Lung microvascular endothelial cell (primary cell): ENCODE measurements around the gene RCBTB1. TPM values are rescaled to one million over a fixed set of nuclear protein-coding genes. Genes with fewer than 3 reads are reported as not detected.

Experiments used
- DNase-seq, 2 donors: peaks; one replicate each; pipeline versions ENCODE4 v3.0.0 to v3.0.0-alpha.2; 2010; ENCODE audit warnings: low read depth in 2 of 2
- total RNA-seq: library from RNA; depleted of rRNA; stranded (reverse); fragments of >200 nt; gene quantifications from 2 replicates; pipeline ENCODE4 v1.2.1, GENCODE V29; 2014

Gene RCBTB1
- total RNA-seq, 1 donor from 2014 or later, result 24.4 TPM

DNA sequence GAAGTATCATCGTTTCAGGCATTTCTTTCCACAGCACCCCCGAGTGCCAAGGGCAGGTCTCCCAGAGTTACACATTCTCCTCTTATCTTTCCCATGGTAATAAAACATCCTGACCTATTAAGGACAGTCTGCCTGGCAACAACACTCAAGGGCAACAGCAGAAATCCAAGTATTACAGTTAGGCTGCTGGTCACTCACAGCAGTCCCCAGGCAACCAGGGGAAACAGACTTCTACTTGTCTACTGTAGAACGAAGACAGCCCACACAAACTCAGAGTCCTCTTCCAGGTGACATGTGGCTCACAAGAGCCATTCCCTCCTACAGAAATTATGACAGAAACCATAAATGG lies 24.3 kb downstream of the RCBTB1 start:
- no peak for DNase-seq

DNA sequence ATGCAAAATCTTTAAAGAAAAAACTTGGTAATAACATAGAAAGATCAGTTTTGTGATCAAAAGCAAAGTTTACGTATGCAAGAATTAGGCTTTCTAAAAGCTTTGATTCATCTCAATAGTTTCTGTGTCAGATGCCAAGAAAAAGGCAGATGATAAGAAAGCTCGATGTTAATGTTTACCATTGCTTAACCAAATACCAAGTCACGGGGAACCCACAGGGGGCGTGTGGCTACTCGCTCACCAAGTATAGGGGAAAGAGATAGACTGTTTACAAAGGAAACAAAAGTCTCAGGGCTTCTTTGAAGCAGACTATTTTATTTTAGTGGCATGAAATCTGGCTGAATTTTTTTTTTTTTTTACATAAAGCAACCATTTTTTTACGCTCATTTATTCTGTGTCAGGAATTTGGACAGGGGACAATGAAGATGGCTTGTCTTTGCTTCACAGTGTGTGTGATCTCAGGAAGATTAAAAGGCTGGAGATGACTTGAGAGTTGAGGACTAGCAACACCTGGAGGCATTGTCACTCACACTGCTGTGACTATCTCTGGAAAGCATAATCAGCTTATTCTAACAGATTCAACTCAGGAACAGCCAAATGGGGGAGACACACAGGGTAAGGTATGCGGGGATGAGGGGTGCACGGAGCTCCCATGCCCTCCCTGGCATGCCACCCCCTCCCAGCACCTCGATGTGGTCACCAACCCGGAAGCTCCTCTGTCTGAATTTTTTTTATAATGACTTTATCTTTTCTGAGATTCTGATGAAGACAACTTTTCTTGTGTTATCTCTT lies 24.9 kb downstream of the RCBTB1 start:
- peak in 1 of 2 donors; percentile 18 for DNase-seq

DNA sequence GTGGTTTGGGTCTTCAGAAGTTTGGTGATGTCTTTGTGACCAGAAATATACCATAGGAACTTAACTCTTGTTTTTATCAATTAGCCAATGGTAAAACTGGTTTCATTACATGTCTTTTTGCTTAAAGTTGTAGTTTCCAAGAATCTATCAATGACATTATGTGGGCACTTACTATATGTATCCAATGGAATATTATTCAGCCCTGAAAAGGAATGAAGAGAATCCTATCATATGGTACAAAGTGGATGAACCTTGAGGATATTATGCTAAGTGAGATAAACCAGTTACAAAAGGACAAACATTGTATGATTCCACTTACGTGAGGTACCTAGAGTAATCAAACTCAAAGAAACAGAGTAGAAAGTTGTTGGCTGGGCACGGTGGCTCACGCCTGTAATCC lies 26.4 kb downstream of the RCBTB1 start:
- no peak for DNase-seq

DNA sequence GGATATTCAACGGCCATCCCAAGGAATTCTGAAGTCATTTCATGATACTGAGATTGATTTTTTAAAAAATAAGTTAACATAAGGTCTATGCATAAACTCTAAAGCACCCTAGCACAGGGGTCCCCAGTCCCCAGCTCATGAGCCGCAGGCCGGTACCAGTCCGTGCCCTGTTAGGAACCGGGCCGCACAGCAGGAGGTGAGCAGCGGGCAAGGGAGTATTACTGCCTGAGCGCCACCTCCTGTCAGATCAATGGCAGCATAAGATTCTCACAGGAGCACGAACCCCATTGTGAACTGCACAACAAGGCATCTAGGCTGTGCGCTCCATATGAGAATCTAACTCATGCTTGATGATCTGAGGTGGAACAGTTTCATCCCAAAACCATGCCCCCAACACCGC lies 31.0 kb downstream of the RCBTB1 start:
- DNase-seq, result no peak

DNA sequence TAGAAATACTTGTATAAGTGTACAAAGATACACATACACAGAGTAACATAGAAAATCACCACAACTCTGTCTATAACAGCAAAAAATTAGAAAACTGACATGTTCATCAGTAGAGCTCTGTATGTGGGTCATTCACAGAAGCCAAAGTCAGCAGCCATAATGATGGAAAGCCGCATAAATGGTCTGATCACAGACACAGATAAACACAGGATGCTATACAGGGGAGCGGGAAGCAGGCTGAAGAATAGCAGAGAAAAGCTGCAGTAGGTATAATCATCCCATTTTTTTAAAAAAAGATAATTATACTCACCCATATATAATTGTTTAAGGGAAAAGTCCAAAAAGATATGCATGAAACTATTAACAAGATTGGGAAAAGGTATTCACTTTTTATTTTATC lies 31.5 kb downstream of the RCBTB1 start:
- no peak for DNase-seq

DNA sequence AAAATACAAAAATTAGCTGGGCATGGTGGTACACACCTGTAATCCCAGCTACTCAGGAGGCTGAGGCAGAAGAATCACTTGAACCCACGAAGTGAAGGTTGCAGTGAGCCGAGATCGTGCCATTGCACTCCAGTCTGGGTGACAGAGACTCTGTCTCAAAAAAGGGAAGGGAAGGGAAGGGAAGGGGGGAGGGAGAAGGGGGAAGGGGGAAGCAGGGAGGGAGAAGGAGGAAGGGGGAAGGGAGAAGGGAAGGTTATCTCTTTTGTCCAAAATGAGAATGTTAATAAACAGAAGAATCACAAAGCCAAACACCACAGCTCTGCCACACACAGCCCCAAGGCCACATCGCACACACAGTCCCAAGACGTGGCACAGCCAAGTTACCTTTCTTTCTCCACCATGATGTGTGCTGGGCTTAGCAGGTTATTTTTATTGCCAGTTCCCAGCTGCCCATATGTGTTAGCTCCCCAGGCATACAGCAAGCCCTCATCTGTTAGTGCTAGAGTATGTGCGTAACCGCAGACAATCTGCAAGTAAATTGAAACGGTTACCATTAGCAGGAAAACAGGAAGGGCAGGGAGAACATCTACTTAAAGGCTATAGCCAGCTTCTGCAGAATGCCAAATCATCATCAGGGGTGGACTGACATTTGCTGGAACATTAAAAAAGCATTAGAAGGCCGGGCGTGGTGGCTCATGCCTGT lies 34.3 kb downstream of the RCBTB1 start:
- DNase-seq, result no peak

DNA sequence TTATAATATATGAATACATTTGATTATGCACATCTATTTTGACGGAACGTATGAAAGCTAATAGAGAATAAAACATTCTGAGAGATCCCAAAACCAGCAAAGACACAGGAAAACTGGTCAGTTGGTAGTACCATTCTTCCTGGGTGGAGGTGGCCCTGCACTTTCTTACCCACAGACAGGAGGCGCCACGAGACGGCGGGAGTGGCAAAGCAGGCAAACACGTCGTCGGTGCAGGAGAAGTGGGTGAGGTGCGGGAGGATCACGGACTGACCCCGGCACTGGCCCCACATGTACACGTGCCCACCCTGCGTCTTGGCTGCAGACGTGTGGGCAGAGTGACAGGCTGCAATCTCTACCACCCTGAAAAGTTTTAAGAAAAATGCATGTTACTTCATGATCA lies 36.1 kb downstream of the RCBTB1 start:
- DNase-seq, result no peak

DNA sequence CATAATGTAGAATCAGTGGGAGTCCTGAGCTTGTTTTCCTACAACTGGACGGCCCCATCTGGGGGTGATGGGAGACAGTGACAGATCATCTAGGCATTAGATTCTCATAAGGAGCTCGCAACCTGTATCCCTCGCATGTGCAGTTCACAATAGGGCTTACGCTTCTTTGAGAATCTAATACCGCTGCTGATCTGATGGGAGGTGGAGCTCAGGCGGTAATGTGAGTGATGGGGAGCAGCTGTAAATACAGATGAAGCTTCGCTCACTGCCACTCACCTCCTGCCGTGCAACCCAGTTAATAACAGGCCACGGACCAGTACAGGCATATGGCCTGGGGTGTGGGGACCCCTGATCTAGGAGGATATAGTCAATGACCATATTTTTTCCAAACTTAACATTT lies 38.8 kb downstream of the RCBTB1 start:
- no peak for DNase-seq

DNA sequence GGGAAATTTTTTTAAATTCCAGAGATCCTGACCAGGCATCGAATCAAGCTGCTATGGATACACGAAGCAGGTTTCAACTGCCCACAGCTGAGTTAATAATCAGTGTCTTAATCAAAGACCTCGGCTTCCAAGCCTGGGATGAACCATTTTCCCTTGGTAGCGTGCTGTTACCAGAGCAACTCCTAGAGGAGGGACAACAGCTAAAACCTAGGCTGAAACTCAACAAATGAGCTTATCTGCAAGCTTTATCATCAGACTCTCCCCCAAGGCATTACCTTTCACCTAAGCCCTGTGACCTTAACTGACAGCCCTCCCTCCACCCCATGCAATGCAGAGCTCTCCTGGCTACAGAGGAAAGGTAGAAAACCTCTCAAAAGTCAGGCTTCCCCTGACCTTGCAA lies 39.7 kb downstream of the RCBTB1 start:
- DNase-seq, result no peak

DNA sequence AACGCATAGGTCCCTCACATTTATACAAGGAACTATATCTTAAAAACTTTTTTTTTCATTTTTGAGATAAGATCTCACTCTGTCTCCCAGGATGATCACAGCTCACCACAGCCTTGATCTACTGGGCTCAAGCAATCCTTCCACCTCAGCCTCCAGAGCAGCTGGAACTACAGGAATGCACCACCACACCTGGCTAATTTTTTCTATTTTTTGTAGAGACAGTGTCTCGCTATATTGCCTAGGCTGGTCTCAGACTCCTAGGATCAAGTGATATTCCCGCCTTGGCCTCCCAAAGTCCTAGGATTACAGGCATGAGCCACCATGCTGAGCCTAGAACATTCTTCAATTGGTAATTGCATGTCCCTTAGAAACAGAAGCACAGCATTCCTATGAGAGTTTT lies 41.7 kb downstream of the RCBTB1 start:
- no peak for DNase-seq

DNA sequence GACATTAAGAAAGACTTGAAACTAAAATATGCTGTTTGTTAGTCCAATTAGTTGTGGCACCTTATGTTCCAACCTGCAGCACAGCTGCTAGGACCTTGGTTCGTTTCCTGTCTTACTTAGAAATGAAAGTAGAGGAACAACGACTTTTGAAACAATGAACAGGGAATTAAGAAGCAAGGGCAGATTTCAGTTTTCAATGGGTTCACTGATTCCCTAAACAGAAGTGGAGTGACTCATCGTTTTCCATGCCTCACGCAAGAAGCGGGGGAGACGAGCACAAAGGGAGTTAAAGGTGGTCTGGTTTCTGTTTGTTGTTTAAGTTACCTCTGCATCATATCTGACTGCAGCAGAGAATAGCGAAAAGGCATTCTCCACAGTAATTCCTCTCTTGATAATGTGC lies 44.8 kb downstream of the RCBTB1 start:
- DNase-seq, result peak; percentile 67 to 86

DNA sequence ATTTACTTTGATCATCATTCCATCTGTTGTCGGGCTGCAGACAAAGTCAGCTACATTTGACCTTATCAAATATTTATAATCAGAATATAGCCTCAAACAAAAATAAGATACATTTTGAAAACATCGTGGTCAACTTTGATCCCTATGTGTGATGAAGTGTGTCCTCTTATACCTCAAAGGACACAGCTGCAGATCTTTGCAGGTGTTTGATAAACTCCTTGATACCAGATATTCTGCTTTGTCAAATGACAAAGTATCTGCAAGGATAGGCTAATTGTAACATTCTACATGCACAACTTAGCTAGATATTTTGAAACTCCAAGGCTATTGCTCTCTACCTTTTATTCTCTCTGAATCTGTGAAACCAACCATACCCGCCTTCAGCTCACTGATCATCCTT lies 45.6 kb downstream of the RCBTB1 start:
- no peak for DNase-seq

DNA sequence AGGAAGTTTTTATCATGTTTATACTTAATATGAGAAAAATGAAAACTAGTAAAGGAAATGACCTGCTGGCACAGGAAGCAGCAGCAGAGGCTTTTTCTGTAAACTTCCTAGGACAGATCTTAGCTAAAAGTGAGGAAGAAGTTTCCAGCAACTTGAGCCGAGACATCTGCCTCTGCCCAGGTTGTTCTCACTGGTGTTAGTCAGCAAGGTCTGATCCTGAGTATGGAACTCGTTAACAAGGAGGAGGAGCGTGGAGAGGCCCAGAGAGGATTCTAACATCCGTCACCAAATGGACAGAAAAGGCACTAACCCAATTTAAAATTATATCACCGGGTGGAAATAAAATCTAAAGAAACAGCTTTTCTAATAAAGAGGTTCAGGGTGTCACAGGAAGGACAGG lies 46.0 kb downstream of the RCBTB1 start:
- peak; percentile 4 to 78 for DNase-seq

DNA sequence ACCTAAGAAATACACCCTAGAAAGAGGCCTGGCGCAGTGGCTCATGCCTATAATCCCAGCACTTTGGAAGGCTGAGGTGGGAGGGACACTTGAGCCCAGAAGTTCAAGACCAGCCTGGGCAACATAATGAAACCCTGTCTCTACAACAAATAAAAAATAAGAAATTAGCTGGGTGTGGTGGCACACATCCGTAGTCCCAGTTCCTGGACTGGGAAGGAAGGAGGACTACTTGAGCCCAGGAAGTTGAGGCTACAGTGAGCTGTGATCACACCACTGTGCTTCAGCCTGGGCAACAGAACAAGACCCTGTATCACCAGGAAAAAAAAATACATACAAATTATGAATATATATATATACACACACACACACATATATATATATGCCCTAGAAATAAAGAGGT lies 47.0 kb downstream of the RCBTB1 start:
- no peak for DNase-seq

DNA sequence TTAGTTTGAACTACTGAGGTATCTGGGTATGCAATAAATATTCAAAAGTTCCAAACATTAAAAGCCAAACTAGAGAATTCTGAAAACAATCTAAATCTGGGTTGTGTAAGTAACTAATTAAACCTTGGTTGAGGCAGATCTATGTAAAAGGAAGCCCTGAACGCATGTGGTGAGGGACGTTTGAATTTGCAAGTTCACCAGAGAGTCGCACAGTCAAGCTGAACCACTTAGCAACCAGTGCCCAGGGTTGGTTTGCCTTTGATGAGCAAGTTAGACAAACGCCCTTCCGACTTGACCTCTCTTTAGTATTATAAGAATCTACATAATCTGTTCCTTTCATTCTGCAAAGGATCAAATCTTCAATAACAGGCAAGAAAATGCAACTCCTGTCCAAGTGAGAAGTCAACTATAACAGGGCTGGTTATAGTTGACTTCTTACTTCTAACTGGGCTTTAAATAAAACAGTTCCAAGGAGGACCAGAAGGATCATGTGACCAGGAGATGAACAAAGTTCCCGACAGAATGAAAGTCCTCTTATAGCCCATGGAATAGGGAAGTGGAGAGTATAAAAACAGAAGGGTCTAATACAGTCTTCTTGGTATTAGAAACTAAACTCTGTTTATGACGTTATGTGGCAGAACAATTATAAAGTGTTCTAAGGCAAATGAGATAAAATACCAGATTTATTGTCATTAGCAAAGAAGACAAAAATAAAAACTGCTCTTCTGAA lies 49.0 kb downstream of the RCBTB1 start:
- DNase-seq, result no peak

DNA sequence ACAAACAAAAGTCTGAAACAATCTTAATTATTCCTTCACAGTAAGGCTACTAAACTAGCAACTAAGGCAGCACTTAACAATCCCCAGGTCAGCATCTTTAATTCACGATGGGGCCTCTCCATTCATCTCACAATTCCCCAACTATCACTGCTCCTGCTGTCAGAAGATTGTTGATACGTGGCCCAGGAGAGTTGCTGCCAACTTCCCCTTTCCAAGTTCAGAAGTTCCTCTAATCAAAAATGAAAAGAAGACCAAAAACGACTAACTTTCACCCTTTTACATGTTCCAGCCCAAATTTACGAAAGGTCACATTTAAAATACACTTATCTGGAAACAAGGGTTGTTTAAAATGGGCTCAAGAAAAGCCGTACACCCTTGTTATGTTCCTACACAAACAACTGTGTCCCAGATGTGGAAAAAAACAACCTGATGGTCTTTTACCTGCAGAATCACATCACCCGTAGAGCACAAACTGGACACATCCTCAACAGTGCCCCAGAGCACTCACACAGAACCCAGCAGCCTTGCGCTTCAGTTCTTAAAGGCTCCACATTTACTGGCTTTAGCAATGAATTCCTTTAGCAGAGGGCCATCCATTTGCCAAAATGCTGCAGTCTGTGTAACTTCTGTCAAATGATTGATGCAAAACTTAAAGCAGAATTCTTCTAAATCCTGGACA lies 51.6 kb downstream of the RCBTB1 start:
- no peak for DNase-seq

DNA sequence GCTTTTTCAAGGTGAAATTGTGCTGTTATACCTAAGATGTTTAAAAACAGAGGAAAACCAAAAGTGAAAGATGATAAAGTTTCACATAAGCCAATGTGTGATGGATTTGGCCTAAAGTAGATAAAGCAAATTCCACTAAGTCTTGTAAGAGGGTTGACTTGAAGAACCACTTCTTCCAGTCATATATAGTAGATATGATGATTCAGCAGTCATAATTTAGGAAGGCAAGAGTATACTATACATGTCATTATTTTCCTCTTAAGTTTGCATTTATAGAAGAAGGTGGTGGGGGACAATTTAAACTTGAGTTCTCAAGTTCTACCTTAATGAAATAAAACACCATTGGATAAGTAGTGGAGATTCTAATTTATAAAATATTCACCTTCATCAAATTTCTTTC lies 52.3 kb downstream of the RCBTB1 start:
- DNase-seq, result no peak

DNA sequence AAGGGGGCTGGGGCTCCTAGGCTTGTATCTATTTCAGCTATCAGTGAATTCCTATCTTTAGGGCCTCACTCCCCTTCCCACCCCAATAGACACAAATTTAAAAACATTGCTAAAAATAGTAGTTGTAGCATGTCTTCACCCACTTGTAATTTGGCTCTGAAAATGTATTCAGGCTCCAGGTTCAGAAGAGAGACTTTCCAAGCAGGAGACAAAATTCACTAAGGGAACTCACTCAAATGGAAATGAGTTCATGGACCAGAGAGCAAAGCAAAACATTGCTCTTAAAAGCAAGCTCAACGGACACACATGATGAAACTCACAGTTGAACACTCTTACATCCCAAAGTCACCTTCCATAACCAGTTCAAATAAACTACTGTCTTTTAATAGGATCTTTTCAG lies 52.8 kb downstream of the RCBTB1 start:
- no peak for DNase-seq

DNA sequence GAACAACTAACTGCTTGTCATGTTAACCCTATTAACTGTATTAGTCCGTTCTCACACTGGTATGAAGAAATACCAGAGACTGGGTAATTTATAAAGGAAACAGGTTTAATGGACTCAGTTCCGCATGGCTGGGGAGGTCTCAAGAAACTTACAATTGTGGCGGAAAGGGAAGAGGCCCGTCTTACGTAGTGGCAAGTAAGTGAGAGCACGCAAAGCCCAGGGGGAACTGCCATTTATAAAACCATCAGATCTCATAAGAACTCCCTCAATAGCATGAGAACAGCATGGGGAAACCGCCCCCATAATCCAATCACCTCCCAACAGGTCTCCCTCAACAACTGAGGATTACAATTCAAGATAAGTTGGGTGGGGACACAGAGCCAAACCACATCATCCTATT lies 54.9 kb downstream of the RCBTB1 start:
- no peak for DNase-seq

DNA sequence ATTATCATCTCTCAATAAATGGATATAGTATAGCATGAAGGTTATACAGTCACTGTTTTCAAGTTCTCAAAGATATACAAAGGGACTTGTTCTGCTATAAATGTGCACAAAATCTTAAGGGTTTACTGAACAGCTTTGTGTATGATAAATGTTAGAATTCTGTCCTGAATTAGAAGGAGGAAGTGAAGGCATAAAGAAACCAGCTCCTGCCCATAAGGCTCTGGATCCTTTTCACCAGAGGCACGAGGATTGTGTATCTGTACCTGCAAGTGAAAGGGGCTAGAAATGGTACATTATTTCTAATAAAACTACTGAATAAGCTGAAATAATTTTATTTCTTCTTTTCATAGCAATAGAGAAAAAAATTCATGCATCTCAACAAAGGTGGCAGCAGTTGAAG lies 57.2 kb downstream of the RCBTB1 start:
- DNase-seq, result no peak

DNA sequence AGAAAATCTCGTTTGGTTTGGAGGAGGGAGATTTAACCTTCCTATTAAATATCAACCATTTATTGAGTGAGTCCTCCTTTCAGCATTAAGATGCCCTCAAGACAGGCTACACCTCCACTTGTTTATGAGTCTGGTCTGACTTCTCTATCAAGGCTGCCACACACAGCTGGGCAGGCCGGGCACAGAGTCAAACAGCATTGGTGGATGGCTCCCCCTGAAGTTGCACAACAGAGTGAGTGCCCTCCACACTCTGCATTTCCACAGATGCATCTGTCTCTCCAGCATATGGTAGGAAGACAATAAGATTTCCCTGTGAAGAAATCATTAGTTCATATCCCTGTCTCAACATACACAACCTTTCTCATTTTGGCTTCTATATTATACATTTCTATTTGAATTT lies 58.2 kb downstream of the RCBTB1 start:
- no peak for DNase-seq
